Activated CD8-positive, alpha-beta memory T cell treated with anti-CD3 and anti-CD28 coated beads for 48 hours (primary cell): ENCODE results near the gene ENDOV.
"Not testable (repeated sequence)": the region's sequence is repeated elsewhere in the genome, so short reads cannot be mapped to it uniquely, and the experiment has no call there.

Source experiments
- DNase-seq, 3 experiments: peaks; one replicate each; pipeline ENCODE4 v3.0.0-alpha.2; 2020; ENCODE audit warnings: low read depth in 2 of 3, low spot score in 2 of 3

Gene ENDOV

DNA sequence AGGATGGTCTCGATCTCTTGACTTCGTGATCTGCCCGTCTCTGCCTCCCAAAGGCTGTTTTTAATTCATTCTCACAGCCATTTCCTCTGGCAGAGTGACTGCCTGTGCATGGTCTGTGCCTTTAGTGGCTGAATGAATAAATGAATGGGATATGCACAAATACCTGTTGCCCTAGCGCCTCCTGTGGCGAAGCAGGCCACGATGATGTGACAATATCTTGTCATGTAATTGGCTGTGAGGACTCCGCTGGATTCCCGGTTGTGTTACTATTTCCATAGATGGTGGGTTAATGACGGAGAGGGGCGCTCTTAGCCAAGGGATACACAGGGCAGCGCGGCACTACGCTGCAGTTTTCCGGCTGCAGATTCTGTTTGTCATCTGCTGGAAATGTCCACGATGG is 26.8 kb upstream of the ENDOV start:
- DNase-seq, result no peak

- no peak for DNase-seq
Measured at GRCh38 chr17:80388601-80389000, 26.4 kb upstream of the ENDOV start.

- DNase-seq, result no peak
Measured at GRCh38 chr17:80389011-80389995, 25.7 kb upstream of the ENDOV start.

GRCh38 chr17:80393241-80393890 is 21.6 kb upstream of the ENDOV start:
- no peak for DNase-seq

DNA sequence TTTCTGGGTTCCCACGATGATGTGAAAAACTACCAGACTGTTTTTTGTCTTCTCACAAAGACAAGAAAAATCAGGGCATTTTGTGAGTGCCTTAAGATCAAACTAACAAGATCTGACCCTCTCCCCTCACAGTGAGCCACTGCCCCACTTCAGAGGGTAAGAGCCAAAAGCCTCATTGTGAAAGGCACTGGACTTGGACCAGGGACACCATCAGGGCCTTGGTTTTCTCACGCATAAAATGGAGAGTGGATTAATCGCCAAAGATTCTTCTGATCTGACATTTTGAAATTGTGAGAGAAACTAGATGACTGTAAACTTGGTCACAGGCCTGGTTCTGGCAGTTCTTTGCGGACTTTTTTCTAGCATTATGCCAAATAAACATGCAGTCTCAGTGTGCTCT is 21.0 kb upstream of the ENDOV start:
- DNase-seq, result no peak

DNA sequence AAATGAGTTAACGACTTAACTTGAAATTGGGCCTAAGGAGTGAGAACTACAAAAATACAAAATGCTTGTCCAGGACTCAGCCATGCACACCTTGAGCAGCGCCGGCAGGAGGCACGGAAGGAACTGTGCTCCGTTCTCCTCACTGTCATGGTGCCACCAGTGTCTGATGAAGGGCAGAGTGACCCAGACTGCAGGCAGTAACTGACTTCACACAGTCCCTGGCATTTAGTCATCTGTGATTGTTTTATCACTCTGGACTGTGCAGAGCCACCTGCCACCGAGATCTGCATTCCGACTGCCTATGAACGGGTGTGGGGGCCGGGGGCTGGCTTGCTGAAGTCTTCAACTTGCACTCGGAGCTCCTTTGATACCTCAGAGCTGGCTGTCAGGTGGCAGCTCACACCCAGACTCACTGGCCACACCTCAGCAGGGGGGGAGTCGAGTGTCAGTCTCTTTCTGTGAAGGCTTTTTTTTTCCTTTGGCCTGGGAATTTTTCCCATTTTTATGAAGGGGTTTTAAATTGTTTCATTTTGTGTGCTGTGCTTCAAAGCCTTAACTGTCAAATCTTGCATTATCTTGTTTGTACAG is 20.2 kb upstream of the ENDOV start:
- no peak for DNase-seq

GRCh38 chr17:80395402-80396151 is 19.4 kb upstream of the ENDOV start:
- no peak for DNase-seq

DNA sequence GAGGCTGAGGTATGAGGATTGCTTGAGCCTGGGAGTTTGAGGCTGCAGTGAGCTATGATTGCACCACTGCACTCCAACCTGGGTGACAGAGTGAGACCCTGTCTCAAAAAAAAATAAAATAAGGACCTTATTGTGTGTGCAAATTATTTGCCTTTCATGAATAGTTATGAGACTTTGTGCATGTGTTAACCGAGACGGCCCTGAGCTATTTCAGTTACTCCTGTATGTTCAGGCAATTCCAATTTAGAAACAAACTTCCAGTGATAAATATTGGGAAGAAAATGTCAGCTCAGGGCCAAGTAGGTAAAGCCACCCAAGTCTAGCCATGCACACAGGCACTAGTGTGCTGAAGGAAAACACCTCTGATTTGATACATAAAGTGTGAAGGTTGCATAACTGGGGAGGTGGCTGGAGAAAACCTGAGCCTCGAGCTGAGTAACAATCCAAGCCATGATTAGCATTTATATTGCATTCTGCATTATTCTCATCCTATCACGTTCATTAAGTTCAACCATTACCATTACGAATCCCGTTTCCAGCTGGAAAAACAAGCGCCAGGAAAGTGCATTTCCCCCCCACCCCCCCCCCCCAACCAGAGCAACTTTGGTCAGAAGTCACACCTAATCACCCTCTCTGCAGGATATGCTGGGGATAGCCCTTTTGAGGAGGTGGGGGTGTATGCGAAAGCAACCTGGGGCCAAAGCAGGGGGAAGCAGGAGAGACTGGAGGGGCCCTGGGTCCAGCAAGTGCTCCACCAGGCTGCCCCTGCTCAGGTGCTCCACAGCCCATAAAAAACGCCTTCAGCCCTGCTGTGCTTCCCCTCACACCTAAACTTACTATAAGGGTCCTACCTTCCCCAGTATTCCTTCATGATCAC is 18.6 kb upstream of the ENDOV start:
- DNase-seq, result no peak

DNA sequence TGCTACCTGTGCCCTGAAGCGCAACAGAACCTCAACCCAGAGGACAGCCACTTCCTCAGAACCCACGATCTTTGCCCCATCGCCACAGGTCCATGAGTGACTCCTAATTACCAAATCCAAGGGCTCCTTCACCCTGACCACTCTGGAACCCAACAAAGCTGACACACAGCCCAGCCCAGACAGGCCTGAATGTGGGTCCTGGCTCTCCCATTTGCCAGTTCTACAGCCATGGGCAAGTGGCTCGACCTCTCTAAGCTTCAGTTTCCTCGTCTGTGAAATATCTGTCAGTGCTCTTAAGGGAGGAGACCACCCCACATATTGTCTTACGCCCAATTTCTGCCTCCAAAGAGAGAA is 18.0 kb upstream of the ENDOV start:
- DNase-seq, result no peak

GRCh38 chr17:80397686-80398085 is 17.3 kb upstream of the ENDOV start:
- no peak for DNase-seq

GRCh38 chr17:80401086-80401485 is 13.9 kb upstream of the ENDOV start:
- DNase-seq, result not testable (repeated sequence)

GRCh38 chr17:80402102-80402501 is 12.9 kb upstream of the ENDOV start:
- not testable (repeated sequence) for DNase-seq

- no peak for DNase-seq
Measured at GRCh38 chr17:80402959-80403358, 12.0 kb upstream of the ENDOV start.

DNA sequence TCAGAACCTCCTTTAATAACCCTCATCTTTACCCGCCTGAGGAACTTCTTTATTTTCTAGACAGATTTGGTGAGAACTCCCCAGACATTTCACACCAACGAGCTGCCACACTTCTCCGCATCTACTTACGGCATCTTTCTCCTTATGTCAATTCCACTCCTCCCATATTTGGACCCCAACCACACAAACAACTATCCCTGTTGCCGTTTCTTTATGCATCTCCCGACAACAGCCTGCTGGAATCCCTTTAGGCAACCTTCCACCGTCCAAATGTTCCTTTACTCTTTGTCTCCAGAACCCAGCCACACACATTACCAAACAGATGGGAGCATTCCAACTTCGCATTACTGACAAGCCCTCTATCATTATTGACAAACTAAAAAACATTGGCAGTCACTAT is 8.8 kb upstream of the ENDOV start:
- no peak for DNase-seq

GRCh38 chr17:80407917-80408316 is 7.0 kb upstream of the ENDOV start:
- DNase-seq, result not testable (repeated sequence)

DNA sequence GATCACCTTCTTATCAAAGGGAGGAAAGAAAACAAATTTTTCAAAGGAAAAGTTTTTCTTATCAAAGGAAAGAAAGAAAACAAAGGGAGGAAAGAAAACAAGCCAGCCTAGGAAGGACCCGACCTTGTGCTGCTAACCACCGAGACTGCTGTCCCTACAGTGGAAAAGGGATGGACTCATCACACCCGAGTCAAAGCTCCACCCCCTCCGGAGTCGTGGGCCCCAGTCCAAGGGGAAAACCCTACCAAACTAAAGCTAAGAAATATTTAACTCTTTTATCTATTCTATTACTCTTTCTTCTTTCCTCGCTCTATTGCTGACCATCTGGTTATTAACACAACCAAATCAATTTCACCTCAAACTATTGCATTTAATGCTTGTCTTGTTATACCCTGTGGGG is 6.1 kb upstream of the ENDOV start:
- DNase-seq, result no peak

GRCh38 chr17:80409626-80410025 is 5.3 kb upstream of the ENDOV start:
- no peak for DNase-seq

DNA sequence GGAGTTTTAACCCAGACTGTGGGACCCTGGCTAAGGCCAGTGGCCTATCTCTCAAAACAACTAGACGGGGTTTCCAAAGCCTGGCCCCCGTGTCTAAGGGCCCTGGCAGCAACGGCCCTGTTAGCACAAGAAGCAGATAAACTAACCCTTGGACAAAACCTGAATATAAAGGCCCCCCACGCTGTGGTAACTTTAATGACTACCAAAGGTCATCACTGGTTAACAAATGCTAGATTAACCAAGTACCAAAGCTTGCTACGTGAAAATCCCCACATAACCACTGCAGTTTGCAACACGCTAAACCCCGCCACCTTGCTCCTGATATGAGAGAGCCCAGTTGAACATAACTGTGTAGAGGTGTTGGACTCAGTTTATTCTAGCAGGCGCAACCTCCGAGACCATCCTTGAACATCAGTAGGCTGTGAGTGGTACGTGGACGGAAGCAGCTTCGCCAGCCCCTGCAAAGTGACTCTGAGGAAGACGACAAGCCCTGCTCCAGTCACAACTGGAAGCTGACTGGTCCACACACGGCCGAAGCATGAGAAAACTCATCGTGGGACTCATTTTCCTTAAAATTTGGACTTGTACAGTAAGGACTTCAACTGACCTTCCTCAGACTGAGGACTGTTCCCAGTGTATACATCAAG is 4.4 kb upstream of the ENDOV start:
- not testable (repeated sequence) for DNase-seq

GRCh38 chr17:80413771-80414507 is 1.0 kb upstream of the ENDOV start:
- no peak for DNase-seq
